ENCODE data around the gene MYL7. TPM values are rescaled to one million over a fixed set of nuclear protein-coding genes. Genes with fewer than 3 reads are reported as not detected.

The MYL7 gene
- total RNA-seq, 1 experiment from 2014 or later = not detected

GRCh38 chr7:44177570-44178131 lies 36.5 kb upstream of the MYL7 start:
- H3K4me3 ChIP-seq (ENCODE audit: low read depth in 2 of 2, low read length in 2 of 2) = no peak overlapping the region
- no peaks in the 10 kb centered on the region; the same call in 1 of the 2 replicates for H3K9me3 ChIP-seq (ENCODE audit: control insufficient read depth, insufficient read depth, low read depth, low read length)
- ChIA-PET CTCF (no interaction called here), POLR2A (no interaction called here)
- no peak overlapping the region for H3K27ac ChIP-seq (ENCODE audit: low read length)
- no peak for DNase-seq (ENCODE audit: low read depth, low spot score)
- no peaks in the 10 kb centered on the region for H3K36me3 ChIP-seq (ENCODE audit: control insufficient read depth, insufficient read depth, low read length)
- H3K4me1 ChIP-seq (ENCODE audit: control insufficient read depth, insufficient read depth, low read length) = no peaks in the 10 kb centered on the region
- H3K27me3 ChIP-seq (ENCODE audit: control insufficient read depth, insufficient read depth, low read length) = no peaks in the 10 kb centered on the region
- 0 out of 2 replicates have a peak, but pooled peaks have one; percentile 52 for ATAC-seq
- in situ Hi-C loops (cut with HindIII; ENCODE audit: low pct_unique_long_range_greater_than_20kb, low sequenced_read_pairs) (no loop called here), intact Hi-C loops (cut with micrococcal nuclease; ENCODE audit: unreplicated experiment) (no loop called here)
- TF ChIP-seq, protein P1, sequence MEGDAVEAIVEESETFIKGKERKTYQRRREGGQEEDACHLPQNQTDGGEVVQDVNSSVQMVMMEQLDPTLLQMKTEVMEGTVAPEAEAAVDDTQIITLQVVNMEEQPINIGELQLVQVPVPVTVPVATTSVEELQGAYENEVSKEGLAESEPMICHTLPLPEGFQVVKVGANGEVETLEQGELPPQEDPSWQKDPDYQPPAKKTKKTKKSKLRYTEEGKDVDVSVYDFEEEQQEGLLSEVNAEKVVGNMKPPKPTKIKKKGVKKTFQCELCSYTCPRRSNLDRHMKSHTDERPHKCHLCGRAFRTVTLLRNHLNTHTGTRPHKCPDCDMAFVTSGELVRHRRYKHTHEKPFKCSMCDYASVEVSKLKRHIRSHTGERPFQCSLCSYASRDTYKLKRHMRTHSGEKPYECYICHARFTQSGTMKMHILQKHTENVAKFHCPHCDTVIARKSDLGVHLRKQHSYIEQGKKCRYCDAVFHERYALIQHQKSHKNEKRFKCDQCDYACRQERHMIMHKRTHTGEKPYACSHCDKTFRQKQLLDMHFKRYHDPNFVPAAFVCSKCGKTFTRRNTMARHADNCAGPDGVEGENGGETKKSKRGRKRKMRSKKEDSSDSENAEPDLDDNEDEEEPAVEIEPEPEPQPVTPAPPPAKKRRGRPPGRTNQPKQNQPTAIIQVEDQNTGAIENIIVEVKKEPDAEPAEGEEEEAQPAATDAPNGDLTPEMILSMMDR (IDR thresholded peaks at IDR 0.05) = no peak
- TF ChIP-seq, protein P2, sequence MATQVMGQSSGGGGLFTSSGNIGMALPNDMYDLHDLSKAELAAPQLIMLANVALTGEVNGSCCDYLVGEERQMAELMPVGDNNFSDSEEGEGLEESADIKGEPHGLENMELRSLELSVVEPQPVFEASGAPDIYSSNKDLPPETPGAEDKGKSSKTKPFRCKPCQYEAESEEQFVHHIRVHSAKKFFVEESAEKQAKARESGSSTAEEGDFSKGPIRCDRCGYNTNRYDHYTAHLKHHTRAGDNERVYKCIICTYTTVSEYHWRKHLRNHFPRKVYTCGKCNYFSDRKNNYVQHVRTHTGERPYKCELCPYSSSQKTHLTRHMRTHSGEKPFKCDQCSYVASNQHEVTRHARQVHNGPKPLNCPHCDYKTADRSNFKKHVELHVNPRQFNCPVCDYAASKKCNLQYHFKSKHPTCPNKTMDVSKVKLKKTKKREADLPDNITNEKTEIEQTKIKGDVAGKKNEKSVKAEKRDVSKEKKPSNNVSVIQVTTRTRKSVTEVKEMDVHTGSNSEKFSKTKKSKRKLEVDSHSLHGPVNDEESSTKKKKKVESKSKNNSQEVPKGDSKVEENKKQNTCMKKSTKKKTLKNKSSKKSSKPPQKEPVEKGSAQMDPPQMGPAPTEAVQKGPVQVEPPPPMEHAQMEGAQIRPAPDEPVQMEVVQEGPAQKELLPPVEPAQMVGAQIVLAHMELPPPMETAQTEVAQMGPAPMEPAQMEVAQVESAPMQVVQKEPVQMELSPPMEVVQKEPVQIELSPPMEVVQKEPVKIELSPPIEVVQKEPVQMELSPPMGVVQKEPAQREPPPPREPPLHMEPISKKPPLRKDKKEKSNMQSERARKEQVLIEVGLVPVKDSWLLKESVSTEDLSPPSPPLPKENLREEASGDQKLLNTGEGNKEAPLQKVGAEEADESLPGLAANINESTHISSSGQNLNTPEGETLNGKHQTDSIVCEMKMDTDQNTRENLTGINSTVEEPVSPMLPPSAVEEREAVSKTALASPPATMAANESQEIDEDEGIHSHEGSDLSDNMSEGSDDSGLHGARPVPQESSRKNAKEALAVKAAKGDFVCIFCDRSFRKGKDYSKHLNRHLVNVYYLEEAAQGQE (IDR thresholded peaks at IDR 0.05; ENCODE audit: insufficient read depth in 1 of 2, low read depth in 2 of 2, low read length in 1 of 2) = no peak
- TF ChIP-seq TCF7L2 (IDR thresholded peaks at IDR 0.05; ENCODE audit: low read depth, low read length) (no peak), POLR2AphosphoS5 (IDR thresholded peaks at IDR 0.05; ENCODE audit: low read depth, low read length) (no peak), SIN3A (IDR thresholded peaks at IDR 0.05; ENCODE audit: borderline replicate concordance, insufficient read depth, low read depth, low read length) (no peak)
- no TSS peak for BruUV-seq (replicated peaks)

- in situ Hi-C loops (cut with HindIII; ENCODE audit: low pct_unique_long_range_greater_than_20kb, low sequenced_read_pairs) = no loop called here
- no TSS peak for BruUV-seq (replicated peaks)
- no peaks in the 10 kb centered on the region for H3K4me1 ChIP-seq (ENCODE audit: control insufficient read depth, insufficient read depth, low read length)
- no peaks in the 10 kb centered on the region for H3K36me3 ChIP-seq (ENCODE audit: control insufficient read depth, insufficient read depth, low read length)
- intact Hi-C loops (cut with micrococcal nuclease; ENCODE audit: unreplicated experiment) = no loop called here
- no peak overlapping the region for H3K4me3 ChIP-seq (ENCODE audit: low read depth in 2 of 2, low read length in 2 of 2)
- H3K27me3 ChIP-seq (ENCODE audit: control insufficient read depth, insufficient read depth, low read length) = no peaks in the 10 kb centered on the region
- CTCF ChIA-PET = no interaction called here
- no peak for DNase-seq (ENCODE audit: low read depth, low spot score)
- H3K27ac ChIP-seq (ENCODE audit: low read length) = no peak overlapping the region
- TF ChIP-seq, protein P1 (IDR thresholded peaks at IDR 0.05) = no peak
- TF ChIP-seq TCF7L2 (IDR thresholded peaks at IDR 0.05; ENCODE audit: low read depth, low read length) (no peak), SIN3A (IDR thresholded peaks at IDR 0.05; ENCODE audit: borderline replicate concordance, insufficient read depth, low read depth, low read length) (no peak), POLR2AphosphoS5 (IDR thresholded peaks at IDR 0.05; ENCODE audit: low read depth, low read length) (no peak)
- TF ChIP-seq, protein P2 (IDR thresholded peaks at IDR 0.05; ENCODE audit: insufficient read depth in 1 of 2, low read depth in 2 of 2, low read length in 1 of 2) = no peak
- no peak for ATAC-seq
- H3K9me3 ChIP-seq (ENCODE audit: control insufficient read depth, insufficient read depth, low read depth, low read length) = no peaks in the 10 kb centered on the region; the same call in 1 of the 2 replicates
- POLR2A ChIA-PET = no interaction called here
Measured at GRCh38 chr7:44176486-44176885, 35.4 kb upstream of the MYL7 start.

Measured in Panc1 (cell line).